ENCODE data around the gene UACA.

The UACA gene

DNA sequence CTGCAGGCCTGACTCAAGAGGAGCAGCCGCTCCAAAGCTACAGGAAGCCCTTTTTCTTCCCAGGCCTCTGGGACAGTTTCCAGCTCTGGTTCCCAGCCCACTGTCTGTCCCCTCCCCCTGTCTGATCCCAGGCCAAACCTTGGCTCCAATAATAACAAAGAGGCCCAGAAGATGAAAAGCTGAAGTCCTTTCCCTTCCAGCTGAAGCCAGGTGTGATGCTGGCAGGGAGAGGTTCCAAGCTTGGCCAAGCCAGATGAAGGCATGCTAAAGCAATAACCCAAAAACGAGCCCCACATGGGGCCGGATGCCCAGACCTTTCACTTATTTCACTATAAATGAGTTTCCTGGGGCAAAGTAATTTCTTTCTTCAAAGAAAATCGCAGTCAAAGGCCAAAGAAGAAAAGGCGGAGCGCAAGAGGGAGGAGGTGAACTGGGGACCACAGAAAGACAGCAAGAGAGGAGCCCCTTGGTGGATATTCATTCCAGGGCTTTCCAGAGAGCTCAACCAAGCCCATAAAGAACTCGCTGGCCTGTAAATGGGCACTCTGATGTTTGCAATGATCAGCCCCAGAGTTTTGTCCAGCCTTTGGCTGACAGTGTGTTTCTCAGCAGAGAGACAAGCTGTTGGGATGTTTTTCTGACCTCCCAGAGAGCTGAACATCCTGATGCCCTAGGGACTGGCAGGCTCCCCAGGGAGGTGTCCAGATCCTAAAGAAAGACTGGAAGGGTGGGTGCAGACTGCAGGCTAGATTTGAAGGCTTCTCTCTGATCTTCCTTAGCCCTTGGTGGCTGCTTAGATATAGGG, 157.6 kb downstream of the UACA start:
- H3K9me3 Mint-ChIP-seq: no peaks in the 10 kb centered on the region
- H3K27ac Mint-ChIP-seq: no peak overlapping the region
- ATAC-seq (replicated peaks): no peak

DNA sequence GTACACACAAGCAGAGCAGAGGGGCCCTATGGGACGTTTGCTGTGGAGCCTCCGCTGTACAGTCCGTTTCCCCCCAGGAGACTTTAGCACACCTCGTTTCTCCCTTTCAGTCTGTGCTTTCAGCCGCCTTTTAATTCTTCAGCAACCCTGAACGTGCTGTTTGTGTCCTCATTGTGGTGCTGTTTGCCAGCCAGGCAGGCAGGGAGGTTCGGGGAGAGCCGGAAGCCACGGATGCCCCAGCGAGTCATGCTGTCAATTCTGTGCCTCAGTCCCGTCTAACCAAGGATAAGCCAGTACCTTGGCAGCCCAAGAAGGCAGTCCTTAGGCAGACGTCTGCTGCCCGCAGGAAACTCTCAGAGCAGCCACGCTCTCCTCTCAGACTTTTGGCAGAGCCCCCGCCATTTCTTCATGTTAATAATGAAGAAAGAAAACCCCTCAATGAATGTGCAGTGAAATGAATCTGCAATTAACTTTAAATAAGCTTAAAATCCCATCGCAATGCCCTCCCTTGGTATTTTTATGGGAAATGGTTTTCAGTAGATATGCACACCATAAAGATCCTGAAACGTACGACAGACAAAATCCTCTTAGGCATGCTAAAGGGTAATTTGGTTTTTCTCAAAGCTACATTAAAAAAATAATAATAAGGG, 158.6 kb downstream of the UACA start:
- ATAC-seq (replicated peaks) (no peak), DNase-seq (no peak)
- Mint-ChIP-seq H3K4me1 (ENCODE audit: low read depth in 2 of 2) (no peaks in the 10 kb centered on the region), H3K27me3 (peaks cover 6 to 8% of the 10 kb centered on the region in 2 donors), H3K4me3 (no peak overlapping the region), H3K36me3 (ENCODE audit: insufficient read depth) (no peaks in the 10 kb centered on the region), H3K9me3 (no peaks in the 10 kb centered on the region), H3K27ac (no peak overlapping the region)

More for the DNA sequence above, 157.6 kb downstream of the UACA start:
- H3K4me1 Mint-ChIP-seq (ENCODE audit: low read depth in 2 of 2): no peaks in the 10 kb centered on the region
- no peak overlapping the region for H3K4me3 Mint-ChIP-seq
- DNase-seq: no peak
- H3K27me3 Mint-ChIP-seq: peaks cover 6 to 11% of the 10 kb centered on the region in 2 donors
- H3K36me3 Mint-ChIP-seq (ENCODE audit: insufficient read depth): no peaks in the 10 kb centered on the region

Measured in effector memory CD8-positive, alpha-beta T cell (primary cell).